Subcutaneous abdominal adipose tissue (tissue), 5 donors: ENCODE measurements around the gene ARHGEF9.

ENCODE experiments used
- H3K27ac ChIP-seq: one replicate; pipeline ENCODE4 v1.7.0; 2013; ENCODE audit warnings: low read depth, mild to moderate bottlenecking, inconsistent platforms, low read length, moderate library complexity
- H3K27me3 ChIP-seq, 5 donors: one replicate each; pipeline ENCODE4 v1.7.0; 2013; ENCODE audit warnings: low read length in 5 of 5, inconsistent platforms in 1 of 5; ENCODE audit not compliant: control insufficient read depth in 5 of 5, insufficient read depth in 4 of 5
- H3K36me3 ChIP-seq, 5 donors: one replicate each; pipeline ENCODE4 v1.7.0; 2013; ENCODE audit warnings: low read length in 5 of 5; ENCODE audit not compliant: control insufficient read depth in 5 of 5, insufficient read depth in 5 of 5
- H3K4me1 ChIP-seq, 5 donors: one replicate each; pipeline ENCODE4 v1.7.0; 2013; ENCODE audit warnings: low read length in 5 of 5, mild to moderate bottlenecking in 3 of 5, moderate library complexity in 1 of 5; ENCODE audit not compliant: control insufficient read depth in 5 of 5, insufficient read depth in 5 of 5
- H3K4me3 ChIP-seq, 5 donors: one replicate each; pipeline ENCODE4 v1.7.0; 2013; ENCODE audit warnings: low read length in 5 of 5, low read depth in 1 of 5
- H3K9ac ChIP-seq, 5 donors: one replicate each; pipeline ENCODE4 v1.7.0; 2013; ENCODE audit warnings: low read length in 5 of 5, mild to moderate bottlenecking in 4 of 5, moderate library complexity in 3 of 5
- H3K9me3 ChIP-seq, 5 donors: one replicate each; pipeline ENCODE4 v1.7.0; 2013; ENCODE audit warnings: low read length in 5 of 5; ENCODE audit not compliant: control insufficient read depth in 5 of 5
- donor health status: healthy.
- donor health status: healthy.
- donor health status: healthy.
- donor health status: healthy.
- donor health status: healthy.

The ARHGEF9 gene

GRCh38 chrX:63750811-63751210, 34.2 kb downstream of the ARHGEF9 start:
- Histone ChIP-seq H3K9me3 (peaks cover 0 to 2% (median 0%) of the 10 kb centered on the region in 5 donors), H3K4me3 (no peak overlapping the region), H3K27me3 (peaks cover 0 to 2% (median 0%) of the 10 kb centered on the region in 5 donors), H3K27ac (no peak overlapping the region), H3K9ac (no peak overlapping the region), H3K4me1 (peaks cover 4 to 20% (median 14%) of the 10 kb centered on the region in 5 donors), H3K36me3 (no peaks in the 10 kb centered on the region)

DNA sequence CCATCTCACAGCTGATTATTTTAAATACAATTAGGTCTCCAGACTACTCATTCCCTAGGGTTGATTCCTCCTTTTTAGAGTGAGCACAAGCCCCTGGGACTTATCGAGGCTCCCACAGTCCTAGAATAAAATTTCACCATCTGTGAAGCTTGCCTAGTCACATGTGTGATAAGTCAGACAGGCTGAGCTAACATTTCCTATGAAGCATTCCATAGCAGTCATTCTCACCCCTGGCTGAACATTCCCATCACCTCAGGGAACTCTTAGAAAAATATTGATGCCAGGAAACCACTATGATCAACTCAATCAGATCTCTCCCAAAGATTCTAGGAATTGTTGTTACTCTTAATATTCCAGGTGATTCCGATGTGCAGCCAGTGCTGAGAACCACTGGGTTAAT, 37.7 kb downstream of the ARHGEF9 start:
- H3K9ac ChIP-seq, result no peak overlapping the region
- H3K27ac ChIP-seq, result no peak overlapping the region
- peaks cover 0 to 12% (median 4%) of the 10 kb centered on the region in 5 donors for H3K4me1 ChIP-seq
- no peaks in the 10 kb centered on the region for H3K9me3 ChIP-seq
- peaks cover 0 to 6% (median 1%) of the 10 kb centered on the region in 5 donors for H3K27me3 ChIP-seq
- H3K4me3 ChIP-seq, result no peak overlapping the region
- H3K36me3 ChIP-seq, result no peaks in the 10 kb centered on the region

- Histone ChIP-seq H3K36me3 (peaks cover 0 to under 1% (median 0%) of the 10 kb centered on the region in 5 donors), H3K9ac (no peak overlapping the region), H3K4me1 (peaks cover 0 to 12% (median 4%) of the 10 kb centered on the region in 5 donors), H3K9me3 (no peaks in the 10 kb centered on the region), H3K4me3 (no peak overlapping the region), H3K27me3 (peaks cover 0 to 8% (median 2%) of the 10 kb centered on the region in 5 donors), H3K27ac (no peak overlapping the region)
Measured at GRCh38 chrX:63746715-63747114, 38.3 kb downstream of the ARHGEF9 start.

DNA sequence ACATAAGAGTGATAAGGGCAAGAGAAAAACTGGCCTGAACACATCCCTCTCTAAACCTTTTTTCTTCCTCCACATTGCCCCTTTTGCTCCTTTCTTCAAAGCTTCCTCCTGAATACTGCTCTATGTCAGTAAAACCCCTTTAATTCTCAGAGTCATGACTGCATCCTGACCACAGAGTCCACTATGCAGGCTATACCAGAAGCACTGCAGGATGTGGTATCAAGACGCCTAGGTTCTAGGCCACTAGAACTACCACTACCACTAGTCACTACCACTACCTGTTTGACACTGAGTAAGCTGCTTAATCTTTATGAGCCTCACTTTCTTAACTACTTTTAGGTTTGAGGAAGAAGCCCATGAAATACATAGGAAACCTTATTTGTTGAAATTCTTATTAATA, 38.7 kb downstream of the ARHGEF9 start:
- Histone ChIP-seq H3K36me3 (peaks cover 0 to 3% (median 0%) of the 10 kb centered on the region in 5 donors), H3K27ac (no peak overlapping the region), H3K27me3 (peaks cover 0 to 8% (median 2%) of the 10 kb centered on the region in 5 donors), H3K4me3 (no peak overlapping the region), H3K9ac (no peak overlapping the region), H3K9me3 (no peaks in the 10 kb centered on the region), H3K4me1 (peaks cover 0 to 12% (median 4%) of the 10 kb centered on the region in 5 donors)

DNA sequence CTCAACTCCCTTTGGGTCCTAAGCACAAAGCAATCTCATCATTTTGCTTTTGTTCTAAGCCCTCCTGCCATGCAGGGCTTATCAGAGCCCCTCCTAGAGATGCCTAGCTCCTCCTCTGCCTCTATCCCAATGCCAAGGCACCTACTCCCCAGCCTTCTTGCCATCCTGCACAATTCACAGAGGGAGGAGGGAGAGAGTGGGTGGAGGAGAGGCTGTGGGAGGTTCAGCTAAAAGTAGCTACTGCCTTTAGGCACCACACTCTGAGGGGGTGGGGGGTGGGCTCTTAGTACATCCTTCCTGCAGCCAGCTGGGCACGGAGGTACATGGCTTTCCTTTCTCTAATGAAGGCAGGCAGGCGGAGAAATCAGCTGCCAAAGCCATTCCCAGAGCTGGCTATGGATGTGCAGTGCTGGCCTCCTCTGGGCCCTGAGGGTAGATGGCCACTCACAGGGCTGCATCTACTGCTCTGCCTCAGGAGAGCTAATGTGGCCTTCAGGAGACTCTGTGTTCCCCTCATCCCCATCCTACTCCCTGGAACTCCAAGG, 40.1 kb downstream of the ARHGEF9 start:
- Histone ChIP-seq H3K27ac (no peak overlapping the region), H3K27me3 (peaks cover 0 to 8% (median 4%) of the 10 kb centered on the region in 5 donors)

GRCh38 chrX:63743596-63743995, 41.4 kb downstream of the ARHGEF9 start:
- Histone ChIP-seq H3K27me3 (peaks cover 0 to 8% (median 4%) of the 10 kb centered on the region in 5 donors), H3K4me1 (peaks cover 0 to 12% (median 4%) of the 10 kb centered on the region in 5 donors), H3K4me3 (no peak overlapping the region), H3K9me3 (no peaks in the 10 kb centered on the region), H3K9ac (no peak overlapping the region), H3K27ac (no peak overlapping the region), H3K36me3 (peaks cover 0 to 3% (median 0%) of the 10 kb centered on the region in 5 donors)

More for the DNA sequence above, 40.1 kb downstream of the ARHGEF9 start:
- no peak overlapping the region for H3K9ac ChIP-seq
- no peaks in the 10 kb centered on the region for H3K9me3 ChIP-seq
- H3K4me3 ChIP-seq, result no peak overlapping the region
- peaks cover 0 to 3% (median 0%) of the 10 kb centered on the region in 5 donors for H3K36me3 ChIP-seq
- peaks cover 0 to 12% (median 4%) of the 10 kb centered on the region in 5 donors for H3K4me1 ChIP-seq

GRCh38 chrX:63740382-63740781, 44.6 kb downstream of the ARHGEF9 start:
- Histone ChIP-seq H3K27ac (no peak overlapping the region), H3K36me3 (peaks cover 0 to 3% (median 0%) of the 10 kb centered on the region in 5 donors), H3K4me1 (peaks cover 0 to 6% (median 0%) of the 10 kb centered on the region in 5 donors), H3K9me3 (no peaks in the 10 kb centered on the region), H3K4me3 (no peak overlapping the region), H3K9ac (no peak overlapping the region), H3K27me3 (peaks cover 0 to 7% (median 6%) of the 10 kb centered on the region in 5 donors)

- Histone ChIP-seq H3K27ac (no peak overlapping the region), H3K4me3 (no peak overlapping the region), H3K9me3 (no peaks in the 10 kb centered on the region), H3K9ac (no peak overlapping the region), H3K27me3 (peaks cover 0 to 7% (median 4%) of the 10 kb centered on the region in 5 donors), H3K36me3 (peaks cover 0 to 3% (median 0%) of the 10 kb centered on the region in 5 donors), H3K4me1 (peaks cover 0 to 7% (median 0%) of the 10 kb centered on the region in 5 donors)
Measured at GRCh38 chrX:63739885-63740284, 45.1 kb downstream of the ARHGEF9 start.

GRCh38 chrX:63738696-63739095, 46.3 kb downstream of the ARHGEF9 start:
- Histone ChIP-seq H3K9ac (no peak overlapping the region), H3K4me1 (peaks cover 0 to 7% (median 0%) of the 10 kb centered on the region in 5 donors), H3K27me3 (peaks cover 0 to 7% (median 4%) of the 10 kb centered on the region in 5 donors), H3K4me3 (no peak overlapping the region), H3K27ac (no peak overlapping the region), H3K36me3 (peaks cover 0 to 3% (median 0%) of the 10 kb centered on the region in 5 donors), H3K9me3 (no peaks in the 10 kb centered on the region)

DNA sequence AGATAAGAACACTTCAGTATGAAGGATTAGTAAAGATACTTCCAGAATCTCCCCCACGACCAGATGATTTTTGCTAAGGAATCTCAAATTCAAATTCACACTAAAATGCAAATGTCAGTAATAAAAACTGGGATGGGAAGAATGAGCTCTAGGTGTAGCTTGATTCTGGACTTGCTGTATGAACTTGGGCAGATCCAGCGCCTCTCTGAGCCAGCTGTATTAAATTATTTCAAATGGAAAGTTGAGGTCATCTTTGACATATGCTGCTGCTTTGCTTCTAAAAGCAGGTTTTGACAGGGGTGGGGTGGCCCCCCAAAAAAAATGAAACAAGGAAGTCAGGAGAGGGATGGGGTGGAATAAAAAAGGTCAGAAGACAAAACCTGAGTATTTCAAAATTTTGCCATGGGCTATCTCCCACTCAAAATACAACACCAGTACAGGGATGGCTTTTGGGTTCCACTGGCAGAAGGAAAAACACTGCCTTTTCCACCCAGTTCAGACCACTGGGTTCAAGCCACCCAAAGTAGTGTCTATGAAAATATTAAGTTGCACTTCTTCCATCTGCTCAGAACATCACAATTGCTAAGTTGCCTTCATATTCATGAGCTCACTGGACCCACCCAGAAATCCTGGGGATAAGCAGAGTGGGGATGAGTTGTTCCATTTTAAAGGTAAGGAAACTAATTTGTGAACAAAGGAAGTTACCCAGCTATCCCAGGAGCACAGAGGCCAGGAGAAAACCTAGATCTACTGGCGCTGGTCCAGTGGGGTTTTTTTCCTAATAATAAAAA, 47.7 kb downstream of the ARHGEF9 start:
- Histone ChIP-seq H3K36me3 (peaks cover 0 to 3% (median 0%) of the 10 kb centered on the region in 5 donors), H3K9me3 (no peaks in the 10 kb centered on the region), H3K27me3 (peaks cover 0 to 7% (median 3%) of the 10 kb centered on the region in 5 donors), H3K27ac (no peak overlapping the region), H3K4me3 (no peak overlapping the region), H3K4me1 (peaks cover 0 to 7% (median 0%) of the 10 kb centered on the region in 5 donors), H3K9ac (no peak overlapping the region)
